HEK293 (cell line): ENCODE results near the gene KCNMB1.

Experiments
- CTCF ChIA-PET: fragments of 350-600 bp; formaldehyde crosslinking; extraction: SDS; loops from one replicate; lab custom pipeline; 2021; ENCODE audit warnings: antibody characterized with exemption; lab: Yijun Ruan, JAX
- POLR2A ChIA-PET: fragments of 300-600 bp; formaldehyde crosslinking; extraction: SDS; loops from one replicate; lab custom pipeline; 2020; ENCODE audit warnings: antibody characterized with exemption, inconsistent platforms; lab: Yijun Ruan, JAX
- H3K27ac ChIP-seq: fragments of 200-500 bp; sonication (Bioruptor generic); 2 replicates; pipeline ENCODE4 v1.5.1; 2014; ENCODE audit warnings: low read depth, low read length, control low read depth, inconsistent platforms; ENCODE audit errors: extremely low read depth
- H3K36me3 ChIP-seq, 2 experiments: fragments of 200-500 bp in 1 of 2; sonication (Bioruptor generic) in 1 of 2; 1 replicate in 1 of 2; 2 replicates in 1 of 2; pipeline ENCODE4 v1.5.1; 2014 to 2017; ENCODE audit warnings: inconsistent platforms in 2 of 2, low read length in 2 of 2; ENCODE audit not compliant: control insufficient read depth in 2 of 2, insufficient read depth in 1 of 2
- H3K4me1 ChIP-seq: fragments of 200-500 bp; sonication (Bioruptor generic); 2 replicates; pipeline ENCODE4 v1.5.1; 2014; ENCODE audit warnings: mild to moderate bottlenecking, low read length, inconsistent platforms; ENCODE audit not compliant: control insufficient read depth, insufficient read depth
- H3K4me3 ChIP-seq: 2 replicates; pipeline ENCODE4 v1.5.1; 2011; ENCODE audit warnings: low read depth, mild to moderate bottlenecking, control low read depth, low read length, moderate library complexity
- H3K9me3 ChIP-seq: fragments of 200-500 bp; sonication (Bioruptor generic); 2 replicates; pipeline ENCODE4 v1.5.1; 2014; ENCODE audit warnings: low read depth, low read length, inconsistent platforms; ENCODE audit not compliant: control insufficient read depth, insufficient read depth
- CTCF ChIP-seq: fragments of 450-650 bp; formaldehyde crosslinking; IDR thresholded peaks from 2 replicates; pipeline ENCODE4 v1.5.1; 2016; ENCODE audit warnings: missing biosample characterization, missing genetic modification characterization
- FEZF1 ChIP-seq: fragments of 450-650 bp; formaldehyde crosslinking; IDR thresholded peaks from 2 replicates; pipeline ENCODE4 v1.5.1; 2016; ENCODE audit warnings: missing biosample characterization, missing genetic modification characterization
- GFI1B ChIP-seq: fragments of 450-650 bp; formaldehyde crosslinking; IDR thresholded peaks from 2 replicates; pipeline ENCODE4 v1.5.1; 2016; ENCODE audit warnings: missing biosample characterization, missing genetic modification characterization
- GLI2 ChIP-seq: fragments of 450-650 bp; formaldehyde crosslinking; IDR thresholded peaks from 2 replicates; pipeline ENCODE4; 2017; ENCODE audit warnings: missing biosample characterization, missing genetic modification characterization, low read depth, borderline replicate concordance
- KLF17 ChIP-seq: fragments of 450-650 bp; formaldehyde crosslinking; IDR thresholded peaks from 2 replicates; pipeline ENCODE4 v1.5.1; 2016; ENCODE audit warnings: missing biosample characterization, missing genetic modification characterization
- MZF1 ChIP-seq: fragments of 450-650 bp; formaldehyde crosslinking; IDR thresholded peaks from 2 replicates; pipeline ENCODE4 v1.5.1; 2017; ENCODE audit warnings: missing biosample characterization, missing genetic modification characterization, borderline replicate concordance
- SETDB1 ChIP-seq: IDR thresholded peaks from one replicate; pipeline ENCODE4 v1.6.1; 2017; ENCODE audit warnings: mild to moderate bottlenecking, low read length, moderate library complexity, mixed read lengths; ENCODE audit not compliant: insufficient read length
- SP2 ChIP-seq: fragments of 450-650 bp; formaldehyde crosslinking; IDR thresholded peaks from 2 replicates; pipeline ENCODE4 v1.5.1; 2016; ENCODE audit warnings: missing biosample characterization, missing genetic modification characterization
- TRIM28 ChIP-seq: IDR thresholded peaks from 2 replicates; pipeline ENCODE4 v1.6.1; 2011; ENCODE audit warnings: low read length, control low read depth, borderline replicate concordance
- ZBTB17 ChIP-seq: fragments of 450-650 bp; formaldehyde crosslinking; IDR thresholded peaks from 2 replicates; pipeline ENCODE4 v1.5.1; 2016; ENCODE audit warnings: missing biosample characterization, missing genetic modification characterization
- ZFP3 ChIP-seq: fragments of 450-650 bp; formaldehyde crosslinking; IDR thresholded peaks from 2 replicates; pipeline ENCODE4 v1.5.1; 2016; ENCODE audit warnings: low read depth, missing biosample characterization, missing genetic modification characterization
- ZIC2 ChIP-seq: fragments of 450-650 bp; formaldehyde crosslinking; IDR thresholded peaks from 2 replicates; pipeline ENCODE4 v1.5.1; 2016; ENCODE audit warnings: missing biosample characterization, missing genetic modification characterization
- ZNF19 ChIP-seq: fragments of 450-650 bp; formaldehyde crosslinking; IDR thresholded peaks from 2 replicates; pipeline ENCODE4; 2016; ENCODE audit warnings: missing biosample characterization, missing genetic modification characterization, low read depth
- ZNF335 ChIP-seq: fragments of 450-650 bp; formaldehyde crosslinking; conservative IDR thresholded peaks from 2 replicates; pipeline ENCODE4 v1.5.1; 2016; ENCODE audit warnings: missing biosample characterization, missing genetic modification characterization
- ZNF423 ChIP-seq: fragments of 450-650 bp; formaldehyde crosslinking; IDR thresholded peaks from 2 replicates; pipeline ENCODE4 v1.5.1; 2016; ENCODE audit warnings: missing biosample characterization, missing genetic modification characterization
- ZNF561 ChIP-seq: fragments of 450-650 bp; IDR thresholded peaks from 2 replicates; pipeline ENCODE4 v1.5.1; 2018; ENCODE audit warnings: missing biosample characterization, missing genetic modification characterization, borderline replicate concordance
- ZNF791 ChIP-seq: fragments of 450-650 bp; formaldehyde crosslinking; IDR thresholded peaks from 2 replicates; pipeline ENCODE4 v1.5.1; 2016; ENCODE audit warnings: missing biosample characterization, missing genetic modification characterization

Gene KCNMB1

GRCh38 chr5:170431571-170431970 lies 42.4 kb upstream of the KCNMB1 start (continued):
- TF ChIP-seq GLI2 (tag by site-specific recombination): no peak
- TF ChIP-seq TRIM28: no peak
- TF ChIP-seq, all 188 proteins: peak for 0

DNA sequence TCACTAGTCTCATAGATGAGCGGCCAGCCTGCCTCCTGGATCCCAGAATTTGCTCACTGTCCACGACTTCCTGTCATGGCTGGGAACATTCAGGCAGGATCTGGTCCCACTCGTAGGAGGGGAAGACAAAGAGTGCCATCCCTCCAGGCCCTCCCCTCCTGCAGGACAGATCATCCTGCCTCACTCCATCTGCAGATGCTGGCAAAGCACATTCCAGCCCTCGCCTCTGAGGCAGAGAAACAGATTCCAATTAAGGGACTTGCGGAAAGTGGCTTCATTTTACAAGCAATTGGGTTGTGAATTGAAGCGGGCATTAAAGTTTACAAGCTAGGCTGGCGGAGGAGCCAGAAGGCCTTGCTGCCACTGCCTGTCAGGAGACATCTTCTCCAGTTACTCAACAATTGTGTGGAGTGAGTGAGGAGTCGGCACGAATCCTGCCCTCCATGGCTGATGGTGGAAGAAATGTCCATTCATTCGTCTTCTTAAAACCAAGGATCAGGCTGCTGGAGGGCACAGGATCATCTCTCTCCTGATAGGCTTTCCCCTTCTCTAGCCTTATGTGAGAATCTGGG lies 41.8 kb upstream of the KCNMB1 start:
- H3K27ac ChIP-seq: no peak overlapping the region
- 0 out of 2 replicates have a peak, but pooled peaks cover 4% of the 10 kb centered on the region for H3K4me1 ChIP-seq
- no peaks in the 10 kb centered on the region for H3K36me3 ChIP-seq
- POLR2A ChIA-PET: no interaction called here
- TF ChIP-seq ZNF791 (tag by site-specific recombination) (no peak), ZNF561 (tag by site-specific recombination) (no peak), ZNF335 (tag by site-specific recombination) (peak; percentile 54), ZNF423 (tag by site-specific recombination) (no peak), SETDB1 (no peak), KLF17 (no peak), SP2 (tag by site-specific recombination) (no peak), MZF1 (tag by site-specific recombination) (0 out of 2 replicates have a peak, but pooled peaks have one; percentile 22), ZBTB17 (tag by site-specific recombination) (0 out of 2 replicates have a peak, but pooled peaks have one; percentile 15), FEZF1 (tag by site-specific recombination) (peak; percentile 39; the same call in 1 of the 2 replicates)
- CTCF ChIA-PET: interaction anchor here (0.6 to 5.4 kb wide), 7 partner anchors 10 to 207 kb away, joined by 3 to 85 read pairs (median 9); no protein-coding TSS in a partner anchor
- no peak overlapping the region for H3K4me3 ChIP-seq
- no peaks in the 10 kb centered on the region for H3K9me3 ChIP-seq

DNA sequence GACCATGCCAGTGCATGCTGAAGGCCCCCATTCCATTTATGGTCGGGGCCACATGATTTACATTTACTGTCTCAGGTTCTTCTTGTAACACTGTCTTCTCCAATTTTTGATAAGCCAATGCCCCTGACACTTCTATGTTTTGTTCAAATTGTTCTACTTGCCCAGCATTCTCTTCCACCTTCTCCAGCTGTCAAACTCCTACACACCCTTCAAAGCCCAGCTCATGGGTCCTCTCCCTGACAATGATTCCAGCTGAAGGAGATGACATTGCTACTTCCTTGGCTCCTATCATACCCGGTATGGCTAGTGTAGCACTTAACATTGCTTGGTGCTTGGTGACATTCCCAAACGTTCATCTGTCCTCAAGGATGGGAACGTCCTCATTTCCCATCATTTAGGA lies 41.1 kb upstream of the KCNMB1 start:
- TF ChIP-seq ZFP3 (tag by site-specific recombination): peak; percentile 87
- no peak for TF ChIP-seq GFI1B (tag by site-specific recombination)
- H3K27ac ChIP-seq: no peak overlapping the region
- no peaks in the 10 kb centered on the region for H3K36me3 ChIP-seq
- 0 out of 2 replicates have a peak, but pooled peaks cover 4% of the 10 kb centered on the region for H3K4me1 ChIP-seq
- POLR2A ChIA-PET: no interaction called here
- CTCF ChIA-PET: interaction anchor here (1.0 to 5.4 kb wide), 3 partner anchors 9 to 194 kb away, joined by 4 to 85 read pairs (median 20); no protein-coding TSS in a partner anchor
- no peaks in the 10 kb centered on the region for H3K9me3 ChIP-seq
- no peak overlapping the region for H3K4me3 ChIP-seq

GRCh38 chr5:170429014-170429413 lies 39.8 kb upstream of the KCNMB1 start:
- Histone ChIP-seq H3K4me3 (no peak overlapping the region), H3K4me1 (0 out of 2 replicates have a peak, but pooled peaks cover 4% of the 10 kb centered on the region), H3K27ac (no peak overlapping the region), H3K9me3 (no peaks in the 10 kb centered on the region), H3K36me3 (no peaks in the 10 kb centered on the region)
- no peak for TF ChIP-seq ZNF19 (tag by site-specific recombination)
- peak; percentile 36 for TF ChIP-seq CTCF (tag by site-specific recombination)
- peak; percentile 26; the same call in 1 of the 2 replicates for TF ChIP-seq ZIC2 (tag by site-specific recombination)
- ChIA-PET CTCF (interaction anchor here (0.8 to 1.8 kb wide), 3 partner anchors 13 to 191 kb away, joined by 4 to 5 read pairs (median 4); no protein-coding TSS in a partner anchor), POLR2A (no interaction called here)
